ENCODE data around the gene DCTN4. TPM values are rescaled to one million over a fixed set of nuclear protein-coding genes. Genes with fewer than 3 reads are reported as not detected.

The DCTN4 gene
- total and polyA plus RNA-seq, 9 of the 15 experiments (the other 6 are each of a cell fraction or from before 2014, with no cell fraction given): 20.4 to 64.9 (median 49.9) TPM

DNA sequence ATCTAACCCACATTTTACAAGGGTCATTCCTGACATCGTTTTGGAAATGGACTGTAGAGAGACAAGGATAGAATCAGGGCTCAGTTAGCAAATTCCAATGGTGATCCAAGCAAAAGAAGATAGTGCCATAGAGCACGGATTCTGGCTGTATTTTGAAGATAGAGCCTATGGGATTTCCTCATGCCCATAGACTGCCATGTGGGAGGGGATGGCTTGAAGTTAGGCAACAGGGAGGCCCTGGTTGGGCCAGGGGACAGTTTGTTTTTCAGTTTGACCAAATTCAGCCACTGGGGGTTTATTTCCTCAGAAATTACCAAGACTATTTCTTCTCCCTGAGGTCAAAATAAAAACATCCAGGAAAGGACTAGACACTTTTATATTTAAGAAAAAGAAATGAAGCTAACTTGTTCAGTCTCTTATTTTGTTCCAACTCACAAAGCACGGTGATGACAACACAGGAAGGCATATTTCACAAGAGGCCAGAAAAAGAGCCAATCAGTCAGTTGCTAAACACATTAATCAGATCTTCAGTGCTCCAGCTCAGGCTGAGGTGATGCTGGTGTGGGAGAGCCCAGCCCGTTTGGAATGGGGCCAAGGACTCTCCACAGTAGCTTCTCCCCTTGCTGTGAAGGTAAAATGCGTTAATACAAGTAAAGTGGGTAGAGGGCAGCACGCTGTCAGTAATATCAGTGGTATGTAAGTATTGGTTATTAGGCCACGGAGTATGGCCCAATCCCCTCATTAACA is 4.4 kb upstream of the DCTN4 start (continued):
- TF ChIP-seq, protein P1, sequence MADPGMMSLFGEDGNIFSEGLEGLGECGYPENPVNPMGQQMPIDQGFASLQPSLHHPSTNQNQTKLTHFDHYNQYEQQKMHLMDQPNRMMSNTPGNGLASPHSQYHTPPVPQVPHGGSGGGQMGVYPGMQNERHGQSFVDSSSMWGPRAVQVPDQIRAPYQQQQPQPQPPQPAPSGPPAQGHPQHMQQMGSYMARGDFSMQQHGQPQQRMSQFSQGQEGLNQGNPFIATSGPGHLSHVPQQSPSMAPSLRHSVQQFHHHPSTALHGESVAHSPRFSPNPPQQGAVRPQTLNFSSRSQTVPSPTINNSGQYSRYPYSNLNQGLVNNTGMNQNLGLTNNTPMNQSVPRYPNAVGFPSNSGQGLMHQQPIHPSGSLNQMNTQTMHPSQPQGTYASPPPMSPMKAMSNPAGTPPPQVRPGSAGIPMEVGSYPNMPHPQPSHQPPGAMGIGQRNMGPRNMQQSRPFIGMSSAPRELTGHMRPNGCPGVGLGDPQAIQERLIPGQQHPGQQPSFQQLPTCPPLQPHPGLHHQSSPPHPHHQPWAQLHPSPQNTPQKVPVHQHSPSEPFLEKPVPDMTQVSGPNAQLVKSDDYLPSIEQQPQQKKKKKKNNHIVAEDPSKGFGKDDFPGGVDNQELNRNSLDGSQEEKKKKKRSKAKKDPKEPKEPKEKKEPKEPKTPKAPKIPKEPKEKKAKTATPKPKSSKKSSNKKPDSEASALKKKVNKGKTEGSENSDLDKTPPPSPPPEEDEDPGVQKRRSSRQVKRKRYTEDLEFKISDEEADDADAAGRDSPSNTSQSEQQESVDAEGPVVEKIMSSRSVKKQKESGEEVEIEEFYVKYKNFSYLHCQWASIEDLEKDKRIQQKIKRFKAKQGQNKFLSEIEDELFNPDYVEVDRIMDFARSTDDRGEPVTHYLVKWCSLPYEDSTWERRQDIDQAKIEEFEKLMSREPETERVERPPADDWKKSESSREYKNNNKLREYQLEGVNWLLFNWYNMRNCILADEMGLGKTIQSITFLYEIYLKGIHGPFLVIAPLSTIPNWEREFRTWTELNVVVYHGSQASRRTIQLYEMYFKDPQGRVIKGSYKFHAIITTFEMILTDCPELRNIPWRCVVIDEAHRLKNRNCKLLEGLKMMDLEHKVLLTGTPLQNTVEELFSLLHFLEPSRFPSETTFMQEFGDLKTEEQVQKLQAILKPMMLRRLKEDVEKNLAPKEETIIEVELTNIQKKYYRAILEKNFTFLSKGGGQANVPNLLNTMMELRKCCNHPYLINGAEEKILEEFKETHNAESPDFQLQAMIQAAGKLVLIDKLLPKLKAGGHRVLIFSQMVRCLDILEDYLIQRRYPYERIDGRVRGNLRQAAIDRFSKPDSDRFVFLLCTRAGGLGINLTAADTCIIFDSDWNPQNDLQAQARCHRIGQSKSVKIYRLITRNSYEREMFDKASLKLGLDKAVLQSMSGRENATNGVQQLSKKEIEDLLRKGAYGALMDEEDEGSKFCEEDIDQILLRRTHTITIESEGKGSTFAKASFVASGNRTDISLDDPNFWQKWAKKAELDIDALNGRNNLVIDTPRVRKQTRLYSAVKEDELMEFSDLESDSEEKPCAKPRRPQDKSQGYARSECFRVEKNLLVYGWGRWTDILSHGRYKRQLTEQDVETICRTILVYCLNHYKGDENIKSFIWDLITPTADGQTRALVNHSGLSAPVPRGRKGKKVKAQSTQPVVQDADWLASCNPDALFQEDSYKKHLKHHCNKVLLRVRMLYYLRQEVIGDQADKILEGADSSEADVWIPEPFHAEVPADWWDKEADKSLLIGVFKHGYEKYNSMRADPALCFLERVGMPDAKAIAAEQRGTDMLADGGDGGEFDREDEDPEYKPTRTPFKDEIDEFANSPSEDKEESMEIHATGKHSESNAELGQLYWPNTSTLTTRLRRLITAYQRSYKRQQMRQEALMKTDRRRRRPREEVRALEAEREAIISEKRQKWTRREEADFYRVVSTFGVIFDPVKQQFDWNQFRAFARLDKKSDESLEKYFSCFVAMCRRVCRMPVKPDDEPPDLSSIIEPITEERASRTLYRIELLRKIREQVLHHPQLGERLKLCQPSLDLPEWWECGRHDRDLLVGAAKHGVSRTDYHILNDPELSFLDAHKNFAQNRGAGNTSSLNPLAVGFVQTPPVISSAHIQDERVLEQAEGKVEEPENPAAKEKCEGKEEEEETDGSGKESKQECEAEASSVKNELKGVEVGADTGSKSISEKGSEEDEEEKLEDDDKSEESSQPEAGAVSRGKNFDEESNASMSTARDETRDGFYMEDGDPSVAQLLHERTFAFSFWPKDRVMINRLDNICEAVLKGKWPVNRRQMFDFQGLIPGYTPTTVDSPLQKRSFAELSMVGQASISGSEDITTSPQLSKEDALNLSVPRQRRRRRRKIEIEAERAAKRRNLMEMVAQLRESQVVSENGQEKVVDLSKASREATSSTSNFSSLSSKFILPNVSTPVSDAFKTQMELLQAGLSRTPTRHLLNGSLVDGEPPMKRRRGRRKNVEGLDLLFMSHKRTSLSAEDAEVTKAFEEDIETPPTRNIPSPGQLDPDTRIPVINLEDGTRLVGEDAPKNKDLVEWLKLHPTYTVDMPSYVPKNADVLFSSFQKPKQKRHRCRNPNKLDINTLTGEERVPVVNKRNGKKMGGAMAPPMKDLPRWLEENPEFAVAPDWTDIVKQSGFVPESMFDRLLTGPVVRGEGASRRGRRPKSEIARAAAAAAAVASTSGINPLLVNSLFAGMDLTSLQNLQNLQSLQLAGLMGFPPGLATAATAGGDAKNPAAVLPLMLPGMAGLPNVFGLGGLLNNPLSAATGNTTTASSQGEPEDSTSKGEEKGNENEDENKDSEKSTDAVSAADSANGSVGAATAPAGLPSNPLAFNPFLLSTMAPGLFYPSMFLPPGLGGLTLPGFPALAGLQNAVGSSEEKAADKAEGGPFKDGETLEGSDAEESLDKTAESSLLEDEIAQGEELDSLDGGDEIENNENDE (IDR thresholded peaks at IDR 0.05; ENCODE audit: low read depth, low read length): no peak
- TF ChIP-seq FOXP1 (CRISPR knock-in tag; IDR thresholded peaks at IDR 0.05): no peak
- TF ChIP-seq DACH1 (IDR thresholded peaks at IDR 0.05; ENCODE audit: partially characterized antibody): peak; percentile 92
- TF ChIP-seq, protein P2, sequence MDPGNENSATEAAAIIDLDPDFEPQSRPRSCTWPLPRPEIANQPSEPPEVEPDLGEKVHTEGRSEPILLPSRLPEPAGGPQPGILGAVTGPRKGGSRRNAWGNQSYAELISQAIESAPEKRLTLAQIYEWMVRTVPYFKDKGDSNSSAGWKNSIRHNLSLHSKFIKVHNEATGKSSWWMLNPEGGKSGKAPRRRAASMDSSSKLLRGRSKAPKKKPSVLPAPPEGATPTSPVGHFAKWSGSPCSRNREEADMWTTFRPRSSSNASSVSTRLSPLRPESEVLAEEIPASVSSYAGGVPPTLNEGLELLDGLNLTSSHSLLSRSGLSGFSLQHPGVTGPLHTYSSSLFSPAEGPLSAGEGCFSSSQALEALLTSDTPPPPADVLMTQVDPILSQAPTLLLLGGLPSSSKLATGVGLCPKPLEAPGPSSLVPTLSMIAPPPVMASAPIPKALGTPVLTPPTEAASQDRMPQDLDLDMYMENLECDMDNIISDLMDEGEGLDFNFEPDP (CRISPR knock-in tag; IDR thresholded peaks at IDR 0.05): no peak
- no peak for TF ChIP-seq SUPT5H (IDR thresholded peaks at IDR 0.05)
- no peak for TF ChIP-seq ASH1L (IDR thresholded peaks at IDR 0.05; ENCODE audit: borderline replicate concordance, low read depth, partially characterized antibody)
- no peak for TF ChIP-seq NELFE (IDR thresholded peaks at IDR 0.05; ENCODE audit: insufficient read depth, insufficient read length)
- 0 out of 2 replicates have a peak, but pooled peaks have one; percentile 62 for TF ChIP-seq DDX20 (tag; IDR thresholded peaks at IDR 0.05; ENCODE audit: low read depth)
- peak; percentile 85 for TF ChIP-seq BACH1 (tag; IDR thresholded peaks at IDR 0.05)
- TF ChIP-seq MEF2A (IDR thresholded peaks at IDR 0.05; ENCODE audit: control insufficient read depth, low read depth, low read length): no peak
- TF ChIP-seq, protein P3, sequence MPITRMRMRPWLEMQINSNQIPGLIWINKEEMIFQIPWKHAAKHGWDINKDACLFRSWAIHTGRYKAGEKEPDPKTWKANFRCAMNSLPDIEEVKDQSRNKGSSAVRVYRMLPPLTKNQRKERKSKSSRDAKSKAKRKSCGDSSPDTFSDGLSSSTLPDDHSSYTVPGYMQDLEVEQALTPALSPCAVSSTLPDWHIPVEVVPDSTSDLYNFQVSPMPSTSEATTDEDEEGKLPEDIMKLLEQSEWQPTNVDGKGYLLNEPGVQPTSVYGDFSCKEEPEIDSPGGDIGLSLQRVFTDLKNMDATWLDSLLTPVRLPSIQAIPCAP (CRISPR knock-in tag; IDR thresholded peaks at IDR 0.05; ENCODE audit: borderline replicate concordance): no peak
- TF ChIP-seq NR2C2 (CRISPR knock-in tag; IDR thresholded peaks at IDR 0.05): no peak
- TF ChIP-seq NR2C2 (tag; IDR thresholded peaks at IDR 0.05): peak; percentile 62; the same call in 1 of the 2 replicates
